Measurements from ENCODE around the gene PALS2.
A peak's percentile ranks its signal among the peaks of the same experiment; 100 is the strongest.

Gene PALS2

GRCh38 chr7:24595671-24596418, 22.6 kb downstream of the PALS2 start:
- no peak for DNase-seq

- no peak for DNase-seq
These were observed 23.8 kb downstream of the PALS2 start for GRCh38 chr7:24597014-24597413.

GRCh38 chr7:24601600-24601999, 28.3 kb downstream of the PALS2 start:
- no peak for DNase-seq

- no peak for DNase-seq
These were observed 29.7 kb downstream of the PALS2 start for GRCh38 chr7:24602860-24603456.

GRCh38 chr7:24604630-24605029, 31.4 kb downstream of the PALS2 start:
- DNase-seq: no peak

- peak; percentile 3 for DNase-seq
These were observed 35.3 kb downstream of the PALS2 start for GRCh38 chr7:24608504-24608903.

GRCh38 chr7:24609059-24609458, 35.8 kb downstream of the PALS2 start:
- no peak for DNase-seq

- DNase-seq: no peak
These were observed 36.3 kb downstream of the PALS2 start for GRCh38 chr7:24609570-24609969.

GRCh38 chr7:24611130-24611529, 37.9 kb downstream of the PALS2 start:
- no peak for DNase-seq

GRCh38 chr7:24617957-24618616, 44.8 kb downstream of the PALS2 start:
- no peak for DNase-seq

- no peak for DNase-seq
These were observed 46.7 kb downstream of the PALS2 start for GRCh38 chr7:24619978-24620377.

GRCh38 chr7:24622646-24623182, 49.5 kb downstream of the PALS2 start:
- no peak for DNase-seq

Measured in RPMI8226 (cell line).